Lower leg skin (tissue), 3 donors: ENCODE measurements around the gene IGSF3.

Source experiments
- CTCF ChIP-seq, 3 donors: fragments of 450-650 bp; IDR thresholded peaks; one replicate each; pipeline ENCODE4 v1.5.1; 2016; ENCODE audit warnings: antibody characterized with exemption in 3 of 3, mild to moderate bottlenecking in 3 of 3, moderate library complexity in 2 of 3
- POLR2A ChIP-seq, 2 donors: fragments of 450-650 bp; IDR thresholded peaks; one replicate each; pipeline ENCODE4 v1.6.1; 2016 to 2017; ENCODE audit warnings: antibody characterized with exemption in 2 of 2, mild to moderate bottlenecking in 1 of 2, moderate library complexity in 1 of 2

- TF ChIP-seq POLR2A (IDR thresholded peaks at IDR 0.05) (no peak), CTCF (IDR thresholded peaks at IDR 0.05) (no peak)
Observed at GRCh38 chr1:116663821-116664220, 3.7 kb downstream of the IGSF3 start.
